DND-41 (cell line): ENCODE results near the gene IFNA1.

Source experiments
- EZH2 ChIP-seq: IDR thresholded peaks from 3 replicates; pipeline ENCODE4 v1.6.1; 2012; ENCODE audit warnings: borderline replicate concordance, low read depth, mild to moderate bottlenecking, moderate library complexity, low read length, inconsistent platforms; ENCODE audit not compliant: severe bottlenecking
- TF ChIP-seq, protein P1 (sequence below): IDR thresholded peaks from 2 replicates; pipeline ENCODE4 v1.5.1; 2012; ENCODE audit warnings: borderline replicate concordance, low read length, moderate library complexity, mild to moderate bottlenecking; ENCODE audit not compliant: poor library complexity, severe bottlenecking; ENCODE audit errors: extremely low read depth

DNA sequence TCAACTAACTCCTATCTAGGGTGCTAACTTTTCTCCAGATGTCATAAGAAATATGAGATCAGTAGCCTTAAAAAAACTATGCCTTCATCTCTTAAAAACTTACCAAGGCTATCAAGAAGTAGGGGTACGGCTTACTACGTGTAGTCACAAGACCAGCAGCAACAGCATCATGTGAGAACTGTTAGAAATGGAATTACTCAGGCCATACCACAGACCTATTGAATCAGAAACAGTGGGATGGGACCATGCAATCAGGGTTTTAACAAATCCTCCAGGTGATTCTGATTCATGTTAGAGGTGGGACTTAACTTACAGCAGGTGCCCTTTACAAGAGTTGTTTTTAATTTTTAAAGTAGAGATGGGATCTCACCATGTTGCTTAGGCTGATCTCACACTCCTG lies 37.2 kb downstream of the IFNA1 start:
- TF ChIP-seq, protein P1, sequence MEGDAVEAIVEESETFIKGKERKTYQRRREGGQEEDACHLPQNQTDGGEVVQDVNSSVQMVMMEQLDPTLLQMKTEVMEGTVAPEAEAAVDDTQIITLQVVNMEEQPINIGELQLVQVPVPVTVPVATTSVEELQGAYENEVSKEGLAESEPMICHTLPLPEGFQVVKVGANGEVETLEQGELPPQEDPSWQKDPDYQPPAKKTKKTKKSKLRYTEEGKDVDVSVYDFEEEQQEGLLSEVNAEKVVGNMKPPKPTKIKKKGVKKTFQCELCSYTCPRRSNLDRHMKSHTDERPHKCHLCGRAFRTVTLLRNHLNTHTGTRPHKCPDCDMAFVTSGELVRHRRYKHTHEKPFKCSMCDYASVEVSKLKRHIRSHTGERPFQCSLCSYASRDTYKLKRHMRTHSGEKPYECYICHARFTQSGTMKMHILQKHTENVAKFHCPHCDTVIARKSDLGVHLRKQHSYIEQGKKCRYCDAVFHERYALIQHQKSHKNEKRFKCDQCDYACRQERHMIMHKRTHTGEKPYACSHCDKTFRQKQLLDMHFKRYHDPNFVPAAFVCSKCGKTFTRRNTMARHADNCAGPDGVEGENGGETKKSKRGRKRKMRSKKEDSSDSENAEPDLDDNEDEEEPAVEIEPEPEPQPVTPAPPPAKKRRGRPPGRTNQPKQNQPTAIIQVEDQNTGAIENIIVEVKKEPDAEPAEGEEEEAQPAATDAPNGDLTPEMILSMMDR = no peak
- TF ChIP-seq EZH2 = no peak
